K562 (cell line): ENCODE data around the gene SH3BP5L. TPM values are rescaled to one million over a fixed set of nuclear protein-coding genes. Genes with fewer than 3 reads are reported as not detected.
A peak's percentile ranks its signal among the peaks of the same experiment; 100 is the strongest.

ENCODE experiments used
- ATF7 ChIP-seq: fragments of 450-650 bp; IDR thresholded peaks from 2 replicates; pipeline ENCODE4 v1.7.1; 2014; ENCODE audit warnings: mild to moderate bottlenecking, moderate library complexity
- DEAF1 ChIP-seq: fragments of 450-650 bp; formaldehyde crosslinking; IDR thresholded peaks from 2 replicates; pipeline ENCODE4 v1.4.0; 2020; ENCODE audit warnings: mild to moderate bottlenecking, moderate library complexity
- FOXA1 ChIP-seq: fragments of 450-650 bp; IDR thresholded peaks from 2 replicates; pipeline ENCODE4 v1.6.1; 2016; ENCODE audit warnings: mild to moderate bottlenecking, borderline replicate concordance
- JUND ChIP-seq, 2 experiments: IDR thresholded peaks; 2 replicates in 1 of 2; 3 replicates in 1 of 2; pipeline ENCODE4 v1.6.1; 2011; ENCODE audit warnings: borderline replicate concordance in 2 of 2, low read depth in 2 of 2, low read length in 2 of 2, improper control_type of control experiment in 1 of 2, missing biosample characterization in 1 of 2, missing genetic modification characterization in 1 of 2, missing genetic modification reagents in 1 of 2
- KDM4B ChIP-seq, 2 experiments: fragments of 450-650 bp in 1 of 2; sonication (generic) in 1 of 2; IDR thresholded peaks; 2 replicates each; pipeline ENCODE4 v1.6.1; 2016 to 2017; ENCODE audit warnings: borderline replicate concordance in 2 of 2, antibody characterized with exemption in 1 of 2, low read depth in 1 of 2, mild to moderate bottlenecking in 1 of 2
- KLF1 ChIP-seq: fragments of 450-650 bp; IDR thresholded peaks from 2 replicates; pipeline ENCODE4 v1.6.1; 2016; ENCODE audit warnings: missing genetic modification characterization, missing compliant biosample characterization
- MAX ChIP-seq: sonication (generic); formaldehyde crosslinking; IDR thresholded peaks from 2 replicates; pipeline ENCODE4 v1.9.0; 2022; ENCODE audit warnings: mild to moderate bottlenecking, missing genetic modification reagents
- PHB2 ChIP-seq: fragments of 450-650 bp; IDR thresholded peaks from 2 replicates; pipeline ENCODE4 v1.6.1; 2017; ENCODE audit warnings: low read depth
- POLR2G ChIP-seq: fragments of 200-400 bp; formaldehyde crosslinking; IDR thresholded peaks from 2 replicates; pipeline ENCODE4 v1.6.1; 2017; ENCODE audit warnings: low read depth, mild to moderate bottlenecking, antibody characterized with exemption, low read length, moderate library complexity
- SREBF1 ChIP-seq: fragments of 150-350 bp; IDR thresholded peaks from 2 replicates; pipeline ENCODE4 v1.6.1; 2014; ENCODE audit warnings: antibody characterized with exemption, low read depth, low read length, borderline replicate concordance
- TAF7 ChIP-seq: fragments of 450-650 bp; IDR thresholded peaks from 2 replicates; pipeline ENCODE4 v1.6.1; 2016; ENCODE audit warnings: missing genetic modification characterization, missing compliant biosample characterization
- TAL1 ChIP-seq: fragments of 450-650 bp; IDR thresholded peaks from 2 replicates; pipeline ENCODE4 v1.6.1; 2016; ENCODE audit warnings: mild to moderate bottlenecking
- TFAP4 ChIP-seq: sonication (generic); formaldehyde crosslinking; IDR thresholded peaks from 2 replicates; pipeline ENCODE4 v1.8.0; 2022; ENCODE audit warnings: missing genetic modification reagents, mild to moderate bottlenecking, moderate library complexity, borderline replicate concordance
- TSC22D4 ChIP-seq: fragments of 450-650 bp; IDR thresholded peaks from 2 replicates; pipeline ENCODE4 v1.6.1; 2016; ENCODE audit warnings: missing genetic modification characterization, missing biosample characterization, control low read depth
- TSHZ1 ChIP-seq: fragments of 250-450 bp; sonication (Bioruptor Pico); IDR thresholded peaks from 2 replicates; pipeline ENCODE4 v1.4.0; 2020; ENCODE audit warnings: mild to moderate bottlenecking, moderate library complexity
- ZBTB5 ChIP-seq: fragments of 450-650 bp; IDR thresholded peaks from 2 replicates; pipeline ENCODE4 v1.6.1; 2017; ENCODE audit warnings: antibody characterized with exemption
- ZBTB9 ChIP-seq: fragments of 450-650 bp; formaldehyde crosslinking; IDR thresholded peaks from 2 replicates; pipeline ENCODE4 v1.4.0; 2020; ENCODE audit warnings: mild to moderate bottlenecking, moderate library complexity
- ZEB2 ChIP-seq: fragments of 450-650 bp; IDR thresholded peaks from 2 replicates; pipeline ENCODE4 v1.6.1; 2016
- ZZZ3 ChIP-seq: fragments of 450-650 bp; IDR thresholded peaks from 2 replicates; pipeline ENCODE4 v1.6.1; 2016; ENCODE audit warnings: antibody characterized with exemption, mild to moderate bottlenecking, moderate library complexity
- polyA plus RNA-seq, 8 experiments: library from polyadenylated mRNA; depleted of rRNA in 4 of 8; stranded (reverse) in 5 of 8; unstranded in 3 of 8; fragments of >200 nt; fragmentation: Nextera tagmentation in 2 of 8; fragmentation: Illumina TruSeq in 1 of 8; extraction: Ambion mirVana in 2 of 8; extraction: Trizol in 1 of 8; gene quantifications; 2 replicates each; pipeline versions ENCODE4 v1.2.1 to v1.2.3, GENCODE V29; 2011 to 2014; ENCODE audit warnings: inconsistent platforms in 1 of 8, missing spikeins in 1 of 8
- total RNA-seq, 7 experiments: library from RNA; depleted of rRNA in 6 of 7; stranded (reverse); fragments of >200 nt in 6 of 7; fragmentation: Illumina TruSeq in 2 of 7; extraction: Trizol in 2 of 7; gene quantifications; 2 replicates each; pipeline versions ENCODE4 v1.2.1 to v1.2.3, GENCODE V29; 2011 to 2021; ENCODE audit warnings: low replicate concordance in 1 of 7

SH3BP5L gene
- total and polyA plus RNA-seq, 9 of the 15 experiments (the other 6 are each of a cell fraction or from before 2014, with no cell fraction given): 1.9 to 26.5 (median 15.8) TPM

GRCh38 chr1:248873993-248874533, 48.3 kb upstream of the SH3BP5L start (continued):
- no peak for TF ChIP-seq MAX (CRISPR knock-in tag)
- no peak for TF ChIP-seq TSC22D4 (tag)
- TF ChIP-seq KLF1: no peak
- no peak for TF ChIP-seq TSHZ1 (CRISPR knock-in tag)
- TF ChIP-seq TAL1: no peak
- TF ChIP-seq ZBTB9: no peak
- no peak for TF ChIP-seq POLR2G
- TF ChIP-seq ZBTB5: 0 out of 2 replicates have a peak, but pooled peaks have one; percentile 78
- TF ChIP-seq ZZZ3: no peak
- no peak for TF ChIP-seq PHB2
- TF ChIP-seq TAF7: no peak
- TF ChIP-seq JUND (IDR thresholded peaks at IDR 0.05; ENCODE audit: borderline replicate concordance, low read depth, low read length): peak; percentile 84
- no peak; the same call in 1 of the 3 replicates for TF ChIP-seq JUND (tag; IDR thresholded peaks at IDR 0.05; ENCODE audit: borderline replicate concordance, low read depth, low read length)
- no peak for TF ChIP-seq SREBF1
- TF ChIP-seq TFAP4 (CRISPR knock-in tag): no peak
- no peak for TF ChIP-seq DEAF1 (CRISPR knock-in tag)
- peak; percentile 95 for TF ChIP-seq ATF7
- TF ChIP-seq FOXA1: no peak
- peak; percentile 68 for TF ChIP-seq ZEB2
- TF ChIP-seq KDM4B (IDR thresholded peaks at IDR 0.05; ENCODE audit: borderline replicate concordance in 2 of 2, low read depth in 1 of 2): no peak
